HG02588 (cell line): Measurements from ENCODE around the gene BEGAIN.

Experiments used
- ATAC-seq: cut with Tn5 transposase; IDR thresholded peaks from one replicate; pipeline ENCODE4 v1.9.1; 2021; ENCODE audit warnings: mild to moderate bottlenecking, moderate library complexity; ENCODE audit not compliant: unreplicated experiment

Gene BEGAIN, protein sequence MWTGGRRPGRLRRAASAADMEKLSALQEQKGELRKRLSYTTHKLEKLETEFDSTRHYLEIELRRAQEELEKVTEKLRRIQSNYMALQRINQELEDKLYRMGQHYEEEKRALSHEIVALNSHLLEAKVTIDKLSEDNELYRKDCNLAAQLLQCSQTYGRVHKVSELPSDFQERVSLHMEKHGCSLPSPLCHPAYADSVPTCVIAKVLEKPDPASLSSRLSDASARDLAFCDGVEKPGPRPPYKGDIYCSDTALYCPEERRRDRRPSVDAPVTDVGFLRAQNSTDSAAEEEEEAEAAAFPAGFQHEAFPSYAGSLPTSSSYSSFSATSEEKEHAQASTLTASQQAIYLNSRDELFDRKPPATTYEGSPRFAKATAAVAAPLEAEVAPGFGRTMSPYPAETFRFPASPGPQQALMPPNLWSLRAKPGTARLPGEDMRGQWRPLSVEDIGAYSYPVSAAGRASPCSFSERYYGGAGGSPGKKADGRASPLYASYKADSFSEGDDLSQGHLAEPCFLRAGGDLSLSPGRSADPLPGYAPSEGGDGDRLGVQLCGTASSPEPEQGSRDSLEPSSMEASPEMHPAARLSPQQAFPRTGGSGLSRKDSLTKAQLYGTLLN

DNA sequence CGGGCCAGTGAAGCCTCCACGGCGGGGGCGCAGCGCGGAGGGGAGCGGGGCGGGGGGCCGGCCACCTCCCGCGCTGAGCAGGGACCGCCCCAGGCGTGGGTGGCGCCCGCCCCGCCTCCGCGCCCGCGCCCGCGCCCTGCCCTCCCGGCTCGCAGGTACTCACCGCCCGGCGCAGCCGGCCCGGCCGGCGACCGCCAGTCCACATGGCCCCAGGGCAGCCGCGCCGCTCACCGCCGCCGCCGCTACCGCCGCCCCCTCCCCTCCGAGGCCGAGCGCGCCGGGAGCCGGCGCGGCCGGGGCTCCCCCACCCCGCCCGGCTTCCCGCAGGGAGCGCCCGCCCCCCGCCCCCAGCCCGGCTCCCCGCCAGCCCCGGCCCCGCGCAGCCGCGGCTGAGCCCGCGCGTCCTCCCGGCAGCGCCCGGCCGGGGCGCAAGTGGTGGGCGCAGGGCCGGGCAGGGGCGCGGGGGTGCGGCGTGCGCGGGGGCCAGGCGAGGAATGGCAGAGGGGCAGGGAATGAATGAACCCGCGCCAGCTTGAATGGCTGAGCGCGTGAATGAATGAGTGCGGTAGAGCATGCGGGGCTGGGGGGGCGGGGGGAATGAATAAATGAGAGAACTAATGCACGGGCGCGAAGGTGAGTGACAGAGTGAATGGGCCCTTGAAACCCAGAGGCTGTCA lies at the start of gene BEGAIN:
Gene BEGAIN, minus strand, starts transcription at position 332 of the 677 bp plus-strand sequence. Its CDS starts 127 bp downstream, at position 205.
- no peak for ATAC-seq

GRCh38 chr14:100636559-100636958 lies 49.3 kb upstream of the BEGAIN start:
- no peak for ATAC-seq

DNA sequence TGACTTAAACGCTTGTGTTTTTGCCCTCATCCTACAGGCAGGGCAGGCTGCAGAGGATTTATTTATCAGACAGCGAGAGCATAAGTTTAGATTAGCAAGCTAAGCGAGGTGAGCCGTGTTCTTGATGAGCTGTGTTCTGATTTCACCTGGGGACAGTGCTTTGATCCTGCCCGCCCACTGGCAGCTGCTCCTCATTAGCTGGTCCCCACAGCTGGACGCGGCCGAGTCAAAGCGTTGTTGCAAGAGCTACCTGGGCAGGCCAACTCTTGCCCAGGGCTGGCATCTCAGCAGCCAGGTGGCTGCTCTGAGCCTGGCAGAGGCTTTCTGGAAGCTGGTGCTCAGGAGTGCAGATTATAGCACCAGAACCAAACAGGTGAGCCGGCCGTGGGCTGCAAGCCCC lies 46.8 kb upstream of the BEGAIN start:
- ATAC-seq: no peak

DNA sequence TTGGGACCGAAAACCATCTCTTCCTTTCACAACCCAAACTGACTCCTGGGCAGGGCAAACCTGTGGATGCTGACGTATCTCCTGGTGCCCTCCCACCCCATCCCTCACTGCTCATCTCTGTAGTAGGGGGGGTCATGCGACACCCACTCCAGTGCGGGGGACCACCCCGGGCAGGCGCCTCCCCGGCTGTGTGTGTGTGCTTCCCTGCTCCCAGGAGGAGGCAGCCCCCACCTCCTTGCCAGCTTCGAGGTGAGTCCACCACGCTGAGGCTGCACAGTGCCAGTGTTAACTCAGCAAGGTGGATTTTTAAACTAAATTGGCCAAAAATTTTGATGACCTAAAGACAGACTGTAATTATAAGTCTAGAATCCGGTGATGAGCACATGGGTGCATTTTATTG lies 46.2 kb upstream of the BEGAIN start:
- no peak for ATAC-seq

- ATAC-seq: no peak
Observed at GRCh38 chr14:100629696-100630095, 42.5 kb upstream of the BEGAIN start.

DNA sequence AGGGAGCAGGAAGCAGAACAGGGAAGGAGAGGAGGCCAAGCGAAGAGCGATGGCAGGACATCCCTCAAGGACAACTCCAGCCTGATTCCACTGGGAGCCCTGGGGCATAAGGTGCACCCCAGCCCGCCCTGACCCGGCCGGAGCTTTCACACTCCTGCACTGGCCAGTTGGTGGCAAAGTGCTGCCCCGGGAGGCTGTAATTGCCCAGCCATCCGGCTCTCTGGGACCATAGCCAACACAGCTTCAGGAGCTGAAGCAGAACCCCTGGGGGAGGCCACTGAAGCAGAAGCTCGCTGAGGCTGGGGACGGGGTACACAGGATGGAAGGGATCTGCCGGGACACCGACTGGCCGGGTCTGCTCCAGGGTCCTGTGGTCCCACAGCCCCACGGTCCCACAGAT lies 41.9 kb upstream of the BEGAIN start:
- no peak for ATAC-seq

- ATAC-seq: no peak
Observed at GRCh38 chr14:100628225-100628624, 41.0 kb upstream of the BEGAIN start.

GRCh38 chr14:100626614-100627013 lies 39.4 kb upstream of the BEGAIN start:
- ATAC-seq: no peak

DNA sequence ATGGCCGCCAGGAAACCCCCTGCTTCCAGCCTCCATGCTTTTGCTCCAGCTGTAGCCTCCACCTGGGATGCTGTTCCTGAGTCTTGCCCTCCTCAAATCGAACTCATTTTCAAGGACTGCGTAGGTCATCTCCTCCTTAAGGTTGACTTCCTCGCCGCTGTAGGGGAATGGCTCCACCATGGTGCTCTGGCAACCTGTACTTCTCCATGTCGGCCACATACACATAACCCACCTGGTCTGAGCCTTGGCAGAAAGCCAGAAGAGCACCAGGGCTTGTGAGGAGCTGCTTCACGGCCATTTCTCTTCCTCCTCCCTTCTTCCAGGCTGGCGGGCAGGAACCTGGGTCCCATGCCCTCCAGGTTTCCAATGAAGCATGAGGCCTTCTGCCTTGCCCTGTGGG lies 36.7 kb upstream of the BEGAIN start:
- ATAC-seq: no peak

GRCh38 chr14:100623557-100623956 lies 36.3 kb upstream of the BEGAIN start:
- ATAC-seq: no peak

DNA sequence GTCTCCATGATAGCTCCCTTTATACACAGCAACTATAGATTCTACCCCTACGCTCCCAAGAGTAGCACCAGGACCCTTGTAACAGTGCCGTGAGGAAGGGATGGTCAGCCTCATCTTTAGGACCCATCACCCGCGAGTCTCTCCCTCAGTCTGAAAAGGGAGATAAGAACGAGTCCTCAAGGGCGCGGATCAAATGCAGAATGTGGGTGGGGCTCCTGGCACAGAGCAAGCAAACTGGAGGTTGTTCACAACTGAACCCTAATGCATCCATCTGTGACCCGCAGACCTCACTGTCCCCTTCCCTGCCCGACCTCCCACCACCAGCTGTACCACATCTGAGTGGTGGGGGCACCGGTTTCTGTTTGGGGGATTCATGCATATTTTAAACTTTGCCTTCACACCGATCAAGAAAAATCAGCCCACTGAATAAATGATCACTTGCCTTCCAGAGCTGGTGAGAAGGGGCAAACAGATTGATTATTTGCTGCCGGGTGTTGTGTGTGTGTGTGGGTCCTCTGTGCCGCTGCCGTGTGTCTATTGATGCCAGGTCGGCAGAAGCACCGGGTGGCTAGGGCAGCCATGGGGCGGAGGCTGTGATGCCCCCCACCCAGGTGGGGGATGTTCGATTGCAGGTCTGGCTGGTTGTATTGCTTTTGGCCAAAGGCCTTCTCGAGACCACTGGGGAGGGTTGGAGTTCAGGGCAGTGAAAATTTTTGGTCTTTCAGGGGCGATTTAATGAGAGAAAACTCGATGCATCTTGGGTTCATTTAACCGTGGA lies 35.7 kb upstream of the BEGAIN start:
- no peak for ATAC-seq

DNA sequence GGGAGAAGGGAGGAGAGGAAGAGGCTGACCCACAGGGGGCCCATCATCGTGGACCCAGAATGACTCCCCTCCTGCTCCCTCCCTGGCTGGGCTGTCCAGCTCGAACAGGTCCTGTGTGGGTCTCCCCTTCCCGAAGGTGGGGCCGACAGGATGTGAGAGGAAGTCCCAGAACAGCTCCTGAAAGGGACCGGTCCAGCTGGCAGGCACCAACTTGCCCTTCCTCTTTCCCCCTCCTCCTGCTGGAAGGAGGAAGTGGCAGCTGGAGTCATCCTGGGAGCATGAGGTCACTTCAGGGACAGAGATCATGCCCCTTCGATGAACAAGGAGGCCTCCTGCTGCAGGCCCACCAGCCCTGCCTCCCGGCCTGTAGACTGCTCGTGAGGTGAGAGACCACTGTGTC lies 35.0 kb upstream of the BEGAIN start:
- no peak for ATAC-seq

DNA sequence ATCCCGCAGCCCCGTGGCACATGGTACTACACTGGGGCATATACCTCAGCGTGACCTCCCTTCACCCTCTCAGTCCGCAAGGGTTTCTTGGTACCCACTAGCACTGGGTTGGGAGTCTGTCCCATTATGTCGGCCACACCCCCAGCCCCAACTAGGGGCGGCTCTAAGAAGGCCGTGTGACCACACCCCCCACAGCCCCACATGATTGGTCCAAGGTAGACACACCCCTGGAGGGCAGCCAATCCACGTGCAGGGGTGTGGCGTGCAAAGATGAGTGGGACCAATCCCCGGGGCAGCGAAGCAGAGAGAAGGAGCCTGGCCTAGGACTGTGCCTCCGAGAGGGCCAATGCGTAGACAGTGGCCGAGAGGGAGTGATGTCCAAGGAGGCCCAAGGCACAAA lies 34.6 kb upstream of the BEGAIN start:
- no peak for ATAC-seq

GRCh38 chr14:100620255-100621100 lies 33.3 kb upstream of the BEGAIN start:
- ATAC-seq: no peak

GRCh38 chr14:100619396-100620254 lies 32.4 kb upstream of the BEGAIN start:
- ATAC-seq: no peak

GRCh38 chr14:100618763-100619320 lies 31.6 kb upstream of the BEGAIN start:
- ATAC-seq: no peak

DNA sequence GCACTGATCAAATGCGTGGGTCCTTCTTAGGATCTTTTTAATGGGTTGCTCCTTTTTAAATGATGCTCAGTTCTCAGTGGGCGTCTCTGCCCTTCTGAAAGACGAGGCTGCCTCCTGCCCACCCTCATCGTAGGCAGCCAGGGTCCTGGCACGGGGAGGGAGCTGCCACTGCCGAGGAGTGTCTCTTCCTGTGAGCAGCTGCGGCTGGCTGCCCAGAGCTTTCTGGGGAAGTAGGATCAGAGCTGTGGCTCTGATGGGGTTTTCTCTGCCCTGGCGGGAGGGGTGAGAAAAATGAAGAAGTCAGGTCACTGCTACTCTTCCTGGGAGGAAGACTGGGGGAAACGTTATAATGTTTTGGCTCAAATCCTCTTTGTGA lies 31.1 kb upstream of the BEGAIN start:
- ATAC-seq: no peak

GRCh38 chr14:100617410-100618317 lies 30.4 kb upstream of the BEGAIN start:
- no peak for ATAC-seq
